GM12878 (cell line): ENCODE measurements around the gene FN1. TPM values are rescaled to one million over a fixed set of nuclear protein-coding genes. Genes with fewer than 3 reads are reported as not detected.

Experiments
- ATAC-seq: fragments of 200-7000 bp; cut with Tn5 transposase; 3 replicates; pipeline ENCODE4 v1.9.1; 2020; ENCODE audit warnings: mild to moderate bottlenecking, moderate library complexity
- BruUV-seq: library from RNA; stranded (reverse); fragments of 400-500 nt; replicated peaks from 2 replicates; lab custom pipeline; 2021; lab: Mats Ljungman, UMichigan
- CTCF ChIA-PET: fragments of 300-600 bp; sonication (Branson Sonifier 250); formaldehyde crosslinking; extraction: SDS; loops from one replicate; lab custom pipeline; 2021; ENCODE audit warnings: inconsistent platforms; lab: Yijun Ruan, JAX
- POLR2A ChIA-PET: fragments of 350-600 bp; formaldehyde crosslinking; extraction: SDS; loops from one replicate; lab custom pipeline; 2021; ENCODE audit warnings: inconsistent platforms; lab: Charles Lee
- RAD21 ChIA-PET: fragments of 300-600 bp; sonication (Branson Sonifier 250); formaldehyde crosslinking; loops from one replicate; lab custom pipeline; 2023; ENCODE audit warnings: antibody characterized with exemption; ENCODE audit not compliant: unreplicated experiment; lab: Charles Lee
- SMC1A ChIA-PET: fragments of 300-600 bp; sonication (Branson Sonifier 250); formaldehyde crosslinking; loops from one replicate; lab custom pipeline; 2023; ENCODE audit not compliant: unreplicated experiment, uncharacterized antibody; lab: Charles Lee
- DNase-seq: peaks from one replicate; pipeline ENCODE4 v3.0.0-alpha.2; 2011; ENCODE audit warnings: low read depth, low spot score
- FAIRE-seq: peaks from 3 replicates; lab custom pipeline; 2011; peaks lifted over from hg19 to GRCh38; lab: Jason Lieb, UNC
- H2AFZ ChIP-seq: 2 replicates; pipeline ENCODE4 v1.6.0; 2011; ENCODE audit warnings: low read depth, low read length, control low read depth; ENCODE audit not compliant: control insufficient read depth
- H3K27ac ChIP-seq: 2 replicates; pipeline ENCODE4 v1.5.1; 2011; ENCODE audit warnings: control low read depth; ENCODE audit not compliant: control insufficient read depth, insufficient read depth
- H3K27me3 ChIP-seq, 2 experiments: replicated peaks in 1 of 2; 2 replicates each; pipeline versions ENCODE4 v1.6.0 to v1.6.1; 2011; ENCODE audit warnings: low read length in 1 of 2; ENCODE audit not compliant: control insufficient read depth in 2 of 2, insufficient read depth in 2 of 2
- H3K36me3 ChIP-seq, 2 experiments: 2 replicates each; pipeline ENCODE4 v1.5.1; 2011; ENCODE audit warnings: low read length in 1 of 2; ENCODE audit not compliant: control insufficient read depth in 2 of 2, insufficient read depth in 2 of 2
- H3K4me1 ChIP-seq: 2 replicates; pipeline ENCODE4 v1.6.1; 2011; ENCODE audit warnings: mild to moderate bottlenecking, low read length, moderate library complexity, mixed read lengths; ENCODE audit not compliant: control insufficient read depth, insufficient read depth
- H3K4me2 ChIP-seq: 2 replicates; pipeline ENCODE4 v1.6.0; 2011; ENCODE audit warnings: control low read depth; ENCODE audit not compliant: control insufficient read depth, insufficient read depth
- H3K4me3 ChIP-seq: fragments of 200-600 bp; sonication (generic); 2 replicates; pipeline ENCODE4 v1.5.1; 2016
- H3K79me2 ChIP-seq: 2 replicates; pipeline ENCODE4 v1.6.0; 2011; ENCODE audit warnings: low read length; ENCODE audit not compliant: control insufficient read depth, insufficient read depth
- H3K9ac ChIP-seq: 2 replicates; pipeline ENCODE4 v1.8.0; 2011; ENCODE audit warnings: low read length, control low read depth, mixed read lengths; ENCODE audit not compliant: control insufficient read depth, insufficient read depth
- H3K9me3 ChIP-seq: replicated peaks from 3 replicates; pipeline ENCODE4 v1.5.1; 2011; ENCODE audit warnings: mild to moderate bottlenecking, low read length; ENCODE audit not compliant: control insufficient read depth, insufficient read depth
- H4K20me1 ChIP-seq: 2 replicates; pipeline ENCODE4 v1.6.0; 2011; ENCODE audit not compliant: control insufficient read depth, insufficient read depth
- HCFC1 ChIP-seq: fragments of 150-350 bp; IDR thresholded peaks from 2 replicates; pipeline ENCODE4 v1.6.1; 2014; ENCODE audit warnings: low read length
- HDAC6 ChIP-seq: fragments of 200-600 bp; sonication (generic); IDR thresholded peaks from one replicate; pipeline ENCODE4 v1.8.0; 2017; ENCODE audit warnings: antibody characterized with exemption; ENCODE audit not compliant: unreplicated experiment
- IRF3 ChIP-seq: fragments of 450-650 bp; IDR thresholded peaks from 2 replicates; pipeline ENCODE4 v1.6.1; 2014; ENCODE audit warnings: mild to moderate bottlenecking
- NR2F1 ChIP-seq: fragments of 450-650 bp; conservative IDR thresholded peaks from 2 replicates; pipeline ENCODE4 v1.6.1; 2017; ENCODE audit warnings: mild to moderate bottlenecking
- RB1 ChIP-seq: fragments of 450-650 bp; formaldehyde crosslinking; IDR thresholded peaks from 2 replicates; pipeline ENCODE4 v1.6.1; 2017; ENCODE audit warnings: mild to moderate bottlenecking, borderline replicate concordance
- SIN3A ChIP-seq: IDR thresholded peaks from 2 replicates; pipeline ENCODE4 v1.6.1; 2012; ENCODE audit warnings: low read depth, low read length, improper control_type of control experiment
- SMAD1 ChIP-seq: fragments of 450-650 bp; IDR thresholded peaks from 2 replicates; pipeline ENCODE4 v1.6.1; 2018; ENCODE audit warnings: mild to moderate bottlenecking, low read depth; ENCODE audit not compliant: partially characterized antibody
- STAT1 ChIP-seq: fragments of 450-650 bp; conservative IDR thresholded peaks from 2 replicates; pipeline ENCODE4 v1.6.1; 2014; ENCODE audit warnings: antibody characterized with exemption, mild to moderate bottlenecking
- ZNF217 ChIP-seq: fragments of 450-650 bp; IDR thresholded peaks from 2 replicates; pipeline ENCODE4 v1.6.1; 2017; ENCODE audit warnings: antibody characterized with exemption, mild to moderate bottlenecking
- ZSCAN29 ChIP-seq: fragments of 450-650 bp; IDR thresholded peaks from 2 replicates; pipeline ENCODE4 v1.6.1; 2017; ENCODE audit warnings: mild to moderate bottlenecking, moderate library complexity
- WGBS: methylation state at CpG from one replicate; pipeline ENCODE4 v1.1.6; 2016; ENCODE audit warnings: low lambda C conversion rate; ENCODE audit not compliant: insufficient replicate concordance, insufficient coverage; ENCODE audit errors: missing lambda C conversion rate; 5-methylcytosine and 5-hydroxymethylcytosine counted together
- in situ Hi-C: fragments of 300-500 bp; cut with MboI; formaldehyde crosslinking; loops from 9 replicates; pipeline ENCODE4 v1.14.3; 2018; ENCODE audit warnings: mixed read lengths
- intact Hi-C: fragments of 100-400 bp; cut with micrococcal nuclease; formaldehyde crosslinking; loops from one replicate; pipeline ENCODE4 v1.14.2; 2022; ENCODE audit not compliant: unreplicated experiment
- polyA plus RNA-seq, 11 experiments: library from polyadenylated mRNA; depleted of rRNA in 4 of 11; unstranded in 6 of 11; stranded (reverse) in 5 of 11; fragments of >200 nt; fragmentation: Nextera tagmentation in 4 of 11; fragmentation: Illumina TruSeq in 1 of 11; extraction: Ambion mirVana in 4 of 11; extraction: Trizol in 1 of 11; gene quantifications; 1 replicate in 1 of 11; 2 replicates in 10 of 11; pipeline versions ENCODE4 v1.2.1 to v1.2.3, GENCODE V29; 2011 to 2016; ENCODE audit warnings: inconsistent platforms in 2 of 11, missing spikeins in 2 of 11, low read depth in 1 of 11
- total RNA-seq, 4 experiments: library from RNA; depleted of rRNA in 3 of 4; stranded (reverse); fragments of >200 nt in 3 of 4; fragmentation: Illumina TruSeq in 1 of 4; extraction: Trizol in 1 of 4; gene quantifications; 2 replicates each; pipeline versions ENCODE4 v1.2.1 to v1.2.3, GENCODE V29; 2013 to 2021

Gene FN1
- total and polyA plus RNA-seq, 10 of the 15 experiments (the other 5 are each of a cell fraction or from before 2014, with no cell fraction given), result 0.60 to 9.4 (median 1.5) TPM

- BruUV-seq, result no TSS peak
- Histone ChIP-seq H3K4me2 (no peak overlapping the region), H3K9ac (no peak overlapping the region), H3K4me3 (no peak overlapping the region)
- no peak for DNase-seq
- TF ChIP-seq NR2F1 (no peak), IRF3 (no peak), HCFC1 (no peak), SIN3A (no peak), HDAC6 (no peak), STAT1 (no peak), ZNF217 (no peak), RB1 (no peak), SMAD1 (no peak), ZSCAN29 (no peak)
- TF ChIP-seq, all 136 proteins: peak for 0
- H2AFZ ChIP-seq, result no peak overlapping the region
- in situ Hi-C loops, result no loop called here
- H3K27me3 ChIP-seq, result no peaks in the 10 kb centered on the region
- ChIA-PET SMC1A (interaction anchor here (1.4 to 1.5 kb wide), 2 partner anchors 9 to 30 kb away, joined by 4 to 6 read pairs; no protein-coding TSS in a partner anchor), POLR2A (no interaction called here), CTCF (no interaction called here), RAD21 (interaction anchor here (1.2 kb wide), 1 partner anchor 10 kb away, joined by 3 read pairs; no protein-coding TSS in a partner anchor)
- H3K27ac ChIP-seq, result no peak overlapping the region
- H4K20me1 ChIP-seq, result no peaks in the 10 kb centered on the region
- ATAC-seq (no peak), FAIRE-seq (no peak)
- no peaks in the 10 kb centered on the region for H3K9me3 ChIP-seq
- H3K79me2 ChIP-seq, result no peaks in the 10 kb centered on the region
- no peaks in the 10 kb centered on the region for H3K4me1 ChIP-seq
- no peaks in the 10 kb centered on the region for H3K36me3 ChIP-seq
- intact Hi-C loops, result no loop called here
- 28% methylated on average over 7 of the region's 7 CpGs for WGBS
Observed at GRCh38 chr2:215394102-215394805, 41.6 kb downstream of the FN1 start.
